ENCODE data around the gene GZF1.
"Not testable (repeated sequence)": the region's sequence is repeated elsewhere in the genome, so short reads cannot be mapped to it uniquely, and the experiment has no call there.

GZF1 gene

GRCh38 chr20:23343590-23343989 is 18.4 kb upstream of the GZF1 start:
- no peaks in the 10 kb centered on the region for H3K9me3 ChIP-seq (ENCODE audit: control insufficient read depth in 1 of 2, low read length in 2 of 2)
- H3K36me3 ChIP-seq (ENCODE audit: control insufficient read depth in 1 of 2, insufficient read depth in 2 of 2, low read length in 2 of 2), result no peaks in the 10 kb centered on the region
- no peak overlapping the region for H3K4me3 ChIP-seq (ENCODE audit: low read depth in 1 of 2, low read length in 2 of 2)
- H3K27me3 ChIP-seq (ENCODE audit: control insufficient read depth in 1 of 2, insufficient read depth in 2 of 2, low read length in 2 of 2), result no peaks in the 10 kb centered on the region
- no peak overlapping the region for H3K27ac ChIP-seq (ENCODE audit: low read depth, low read length)
- H3K9ac ChIP-seq (ENCODE audit: low read depth in 1 of 2, low read length in 2 of 2), result no peak overlapping the region
- no peaks in the 10 kb centered on the region for H3K4me1 ChIP-seq (ENCODE audit: control insufficient read depth in 1 of 2, insufficient read depth in 2 of 2, low read length in 2 of 2)

- no peak overlapping the region for H3K27ac ChIP-seq (ENCODE audit: low read depth, low read length)
- no peak overlapping the region for H3K9ac ChIP-seq (ENCODE audit: low read depth in 1 of 2, low read length in 2 of 2)
- H3K4me1 ChIP-seq (ENCODE audit: control insufficient read depth in 1 of 2, insufficient read depth in 2 of 2, low read length in 2 of 2), result peaks cover 2 to 5% of the 10 kb centered on the region in 2 donors
- no peaks in the 10 kb centered on the region for H3K9me3 ChIP-seq (ENCODE audit: control insufficient read depth in 1 of 2, low read length in 2 of 2)
- H3K4me3 ChIP-seq (ENCODE audit: low read depth in 1 of 2, low read length in 2 of 2), result no peak overlapping the region
- no peaks in the 10 kb centered on the region for H3K36me3 ChIP-seq (ENCODE audit: control insufficient read depth in 1 of 2, insufficient read depth in 2 of 2, low read length in 2 of 2)
- no peaks in the 10 kb centered on the region for H3K27me3 ChIP-seq (ENCODE audit: control insufficient read depth in 1 of 2, insufficient read depth in 2 of 2, low read length in 2 of 2)
These were observed 17.6 kb upstream of the GZF1 start for GRCh38 chr20:23344336-23344735.

- Histone ChIP-seq H3K27me3 (ENCODE audit: control insufficient read depth in 1 of 2, insufficient read depth in 2 of 2, low read length in 2 of 2) (no peaks in the 10 kb centered on the region), H3K4me1 (ENCODE audit: control insufficient read depth in 1 of 2, insufficient read depth in 2 of 2, low read length in 2 of 2) (peaks cover 4 to 7% of the 10 kb centered on the region in 2 donors), H3K4me3 (ENCODE audit: low read depth in 1 of 2, low read length in 2 of 2) (no peak overlapping the region), H3K9me3 (ENCODE audit: control insufficient read depth in 1 of 2, low read length in 2 of 2) (no peaks in the 10 kb centered on the region), H3K27ac (ENCODE audit: low read depth, low read length) (no peak overlapping the region), H3K36me3 (ENCODE audit: control insufficient read depth in 1 of 2, insufficient read depth in 2 of 2, low read length in 2 of 2) (no peaks in the 10 kb centered on the region), H3K9ac (ENCODE audit: low read depth in 1 of 2, low read length in 2 of 2) (no peak overlapping the region)
These were observed 16.0 kb upstream of the GZF1 start for GRCh38 chr20:23346002-23346401.

DNA sequence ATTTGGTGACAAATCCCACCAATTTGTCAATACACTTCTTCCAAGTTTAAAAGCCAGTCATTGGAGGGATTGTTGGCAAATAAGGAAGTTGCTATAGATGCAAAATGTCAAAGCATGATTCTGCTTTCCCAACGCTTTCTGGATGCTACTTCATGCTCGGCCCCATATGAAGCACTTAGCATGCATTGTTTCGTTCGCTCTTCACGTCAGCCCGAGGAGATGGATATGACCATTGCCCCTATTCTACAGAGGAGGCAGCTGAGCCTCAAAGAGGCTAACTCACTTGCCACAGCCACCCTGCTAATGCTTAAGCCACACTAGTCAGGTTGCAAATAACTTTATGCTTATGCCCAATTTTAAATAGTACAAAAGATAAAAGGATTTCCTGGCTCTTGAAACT is 14.2 kb upstream of the GZF1 start:
- H3K27ac ChIP-seq (ENCODE audit: low read depth, low read length), result no peak overlapping the region
- no peaks in the 10 kb centered on the region for H3K36me3 ChIP-seq (ENCODE audit: control insufficient read depth in 1 of 2, insufficient read depth in 2 of 2, low read length in 2 of 2)
- H3K9me3 ChIP-seq (ENCODE audit: control insufficient read depth in 1 of 2, low read length in 2 of 2), result no peaks in the 10 kb centered on the region
- no peaks in the 10 kb centered on the region for H3K27me3 ChIP-seq (ENCODE audit: control insufficient read depth in 1 of 2, insufficient read depth in 2 of 2, low read length in 2 of 2)
- H3K4me3 ChIP-seq (ENCODE audit: low read depth in 1 of 2, low read length in 2 of 2), result no peak overlapping the region
- H3K4me1 ChIP-seq (ENCODE audit: control insufficient read depth in 1 of 2, insufficient read depth in 2 of 2, low read length in 2 of 2), result peaks cover 17 to 18% of the 10 kb centered on the region in 2 donors
- no peak overlapping the region for H3K9ac ChIP-seq (ENCODE audit: low read depth in 1 of 2, low read length in 2 of 2)

DNA sequence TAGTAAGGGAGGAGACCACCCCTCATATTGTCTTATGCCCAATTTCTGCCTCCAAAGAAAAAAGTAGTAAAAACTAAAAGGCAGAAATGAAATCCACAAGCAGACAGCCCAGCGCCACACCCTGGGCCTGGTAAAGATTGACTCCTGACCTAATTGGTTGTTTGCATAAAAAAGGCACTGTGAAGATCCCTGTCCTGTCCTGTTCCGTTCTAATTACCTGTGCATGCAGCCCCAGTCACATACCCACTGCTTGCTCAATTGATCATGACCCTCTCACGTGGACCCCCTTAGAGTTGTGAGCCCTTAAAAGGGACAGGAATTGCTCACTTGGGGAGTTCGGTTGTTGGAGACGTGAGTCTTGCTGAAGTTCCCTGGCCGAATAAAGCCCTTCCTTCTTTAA is 13.5 kb upstream of the GZF1 start:
- H3K9me3 ChIP-seq (ENCODE audit: control insufficient read depth in 1 of 2, low read length in 2 of 2); H3K27me3 ChIP-seq (ENCODE audit: control insufficient read depth in 1 of 2, insufficient read depth in 2 of 2, low read length in 2 of 2); H3K9ac ChIP-seq (ENCODE audit: low read depth in 1 of 2, low read length in 2 of 2); H3K27ac ChIP-seq (ENCODE audit: low read depth, low read length); H3K4me3 ChIP-seq (ENCODE audit: low read depth in 1 of 2, low read length in 2 of 2); H3K36me3 ChIP-seq (ENCODE audit: control insufficient read depth in 1 of 2, insufficient read depth in 2 of 2, low read length in 2 of 2): not testable (repeated sequence)
- H3K4me1 ChIP-seq (ENCODE audit: control insufficient read depth in 1 of 2, insufficient read depth in 2 of 2, low read length in 2 of 2), result peaks cover 17 to 18% of the 10 kb centered on the region in 2 donors

- Histone ChIP-seq H3K9me3 (ENCODE audit: control insufficient read depth in 1 of 2, low read length in 2 of 2) (no peaks in the 10 kb centered on the region), H3K27ac (ENCODE audit: low read depth, low read length) (peak overlapping the region; percentile 99), H3K4me3 (ENCODE audit: low read depth in 1 of 2, low read length in 2 of 2) (peak overlapping the region; percentile 94 to 97), H3K36me3 (ENCODE audit: control insufficient read depth in 1 of 2, insufficient read depth in 2 of 2, low read length in 2 of 2) (peaks cover 8 to 10% of the 10 kb centered on the region in 2 donors), H3K9ac (ENCODE audit: low read depth in 1 of 2, low read length in 2 of 2) (peak overlapping the region; percentile 91 to 97), H3K27me3 (ENCODE audit: control insufficient read depth in 1 of 2, insufficient read depth in 2 of 2, low read length in 2 of 2) (no peaks in the 10 kb centered on the region), H3K4me1 (ENCODE audit: control insufficient read depth in 1 of 2, insufficient read depth in 2 of 2, low read length in 2 of 2) (peaks cover 17 to 18% of the 10 kb centered on the region in 2 donors)
These were observed 12.4 kb upstream of the GZF1 start for GRCh38 chr20:23349338-23350195.

DNA sequence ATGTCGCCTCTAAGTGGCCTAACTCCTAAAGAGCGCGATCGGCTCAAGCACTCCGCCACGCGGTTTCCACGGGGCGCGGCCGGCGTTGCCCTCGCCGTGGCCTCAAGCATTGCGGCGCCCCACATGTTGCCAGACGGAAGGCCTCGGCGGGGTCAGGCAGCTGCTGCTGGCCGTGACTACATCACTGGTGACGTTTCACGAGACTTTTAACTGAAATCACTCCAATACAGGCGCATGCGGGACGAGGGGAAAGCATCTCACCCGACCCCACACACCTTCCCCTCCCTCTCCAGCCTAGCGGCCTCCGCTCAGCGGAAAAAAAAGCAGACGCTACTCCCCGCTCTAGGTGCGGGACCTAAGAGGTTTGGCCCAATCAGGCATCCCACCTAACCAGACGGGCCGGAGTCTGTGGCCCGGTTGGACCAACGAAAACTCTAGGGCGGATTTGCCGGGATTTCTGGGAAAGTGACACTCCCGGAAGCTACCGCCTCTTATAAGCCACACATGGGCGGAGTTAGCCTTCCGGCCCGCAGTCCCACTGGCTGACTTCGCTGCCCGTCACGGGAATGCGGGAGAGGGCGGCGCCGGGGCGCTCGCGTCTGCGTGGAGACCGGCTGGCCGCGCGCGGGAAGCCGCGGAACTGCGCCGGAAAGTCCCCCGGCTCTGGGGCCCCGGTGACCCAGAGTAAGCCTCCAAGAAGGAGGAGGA is 11.6 kb upstream of the GZF1 start, which contains the start of gene NXT1:
Gene NXT1, plus strand, starts transcription at position 596 of the 708 bp plus-strand sequence. CDS start 3,251 bp downstream, outside the sequence.
- Histone ChIP-seq H3K27me3 (ENCODE audit: control insufficient read depth in 1 of 2, insufficient read depth in 2 of 2, low read length in 2 of 2) (no peaks in the 10 kb centered on the region), H3K9ac (ENCODE audit: low read depth in 1 of 2, low read length in 2 of 2) (peak within 1 kb of the TSS; percentile 91 to 97), H3K27ac (ENCODE audit: low read depth, low read length) (peak within 1 kb of the TSS; percentile 99), H3K4me1 (ENCODE audit: control insufficient read depth in 1 of 2, insufficient read depth in 2 of 2, low read length in 2 of 2) (peaks cover 17 to 18% of the 10 kb centered on the region in 2 donors), H3K36me3 (ENCODE audit: control insufficient read depth in 1 of 2, insufficient read depth in 2 of 2, low read length in 2 of 2) (peaks cover 11 to 16% of the 10 kb centered on the region in 2 donors), H3K9me3 (ENCODE audit: control insufficient read depth in 1 of 2, low read length in 2 of 2) (no peaks in the 10 kb centered on the region), H3K4me3 (ENCODE audit: low read depth in 1 of 2, low read length in 2 of 2) (peak within 1 kb of the TSS; percentile 94 to 97)

- Histone ChIP-seq H3K27me3 (ENCODE audit: control insufficient read depth in 1 of 2, insufficient read depth in 2 of 2, low read length in 2 of 2) (no peaks in the 10 kb centered on the region), H3K4me3 (ENCODE audit: low read depth in 1 of 2, low read length in 2 of 2) (peak overlapping the region; percentile 94 to 97), H3K36me3 (ENCODE audit: control insufficient read depth in 1 of 2, insufficient read depth in 2 of 2, low read length in 2 of 2) (peaks cover 14 to 21% of the 10 kb centered on the region in 2 donors), H3K9me3 (ENCODE audit: control insufficient read depth in 1 of 2, low read length in 2 of 2) (no peaks in the 10 kb centered on the region), H3K4me1 (ENCODE audit: control insufficient read depth in 1 of 2, insufficient read depth in 2 of 2, low read length in 2 of 2) (peaks cover 17 to 18% of the 10 kb centered on the region in 2 donors), H3K27ac (ENCODE audit: low read depth, low read length) (peak overlapping the region; percentile 99), H3K9ac (ENCODE audit: low read depth in 1 of 2, low read length in 2 of 2) (peak overlapping the region; percentile 91 to 97)
These were observed 10.8 kb upstream of the GZF1 start for GRCh38 chr20:23350904-23351838.

DNA sequence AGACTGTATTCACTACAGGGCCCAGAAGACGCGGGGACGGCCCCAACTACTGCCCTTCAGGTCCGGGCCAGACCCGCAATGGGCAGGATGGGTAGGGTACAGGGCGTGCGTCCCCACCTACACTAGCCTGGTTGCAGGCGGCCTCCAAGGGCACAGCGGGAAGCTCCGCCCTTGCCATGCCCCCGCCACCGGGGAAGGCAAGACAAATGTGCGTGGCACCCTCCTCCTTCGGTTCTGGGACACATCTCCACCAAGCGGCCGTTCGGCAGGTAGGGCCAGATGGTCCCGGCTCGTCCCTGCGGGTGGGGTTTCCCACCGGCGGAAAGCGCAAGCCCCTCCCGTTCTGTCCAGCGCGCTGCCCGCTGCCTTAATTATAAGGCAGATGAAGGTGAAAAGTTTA is 5.8 kb upstream of the GZF1 start:
- no peaks in the 10 kb centered on the region for H3K27me3 ChIP-seq (ENCODE audit: control insufficient read depth in 1 of 2, insufficient read depth in 2 of 2, low read length in 2 of 2)
- H3K36me3 ChIP-seq (ENCODE audit: control insufficient read depth in 1 of 2, insufficient read depth in 2 of 2, low read length in 2 of 2), result peaks cover 14 to 22% of the 10 kb centered on the region in 2 donors
- peaks cover 38 to 40% of the 10 kb centered on the region in 2 donors for H3K4me1 ChIP-seq (ENCODE audit: control insufficient read depth in 1 of 2, insufficient read depth in 2 of 2, low read length in 2 of 2)
- H3K27ac ChIP-seq (ENCODE audit: low read depth, low read length), result no peak overlapping the region
- no peaks in the 10 kb centered on the region for H3K9me3 ChIP-seq (ENCODE audit: control insufficient read depth in 1 of 2, low read length in 2 of 2)
- H3K9ac ChIP-seq (ENCODE audit: low read depth in 1 of 2, low read length in 2 of 2), result no peak overlapping the region
- no peak overlapping the region for H3K4me3 ChIP-seq (ENCODE audit: low read depth in 1 of 2, low read length in 2 of 2)
